ENCODE measurements around the gene MVD.

The MVD gene

GRCh38 chr16:88662843-88663606, at the start of gene MVD:
MVD (minus strand) TSS chr16:88663091; CDS start chr16:88663080, 11 bp downstream.
- DNase-seq (ENCODE audit: low spot score) = peak; percentile 96

GRCh38 chr16:88712362-88712979, 49.6 kb upstream of the MVD start:
- DNase-seq (ENCODE audit: low spot score) = no peak

- no peak for DNase-seq (ENCODE audit: low spot score)
Observed at GRCh38 chr16:88711750-88712340, 49.0 kb upstream of the MVD start.

GRCh38 chr16:88710556-88710955, 47.7 kb upstream of the MVD start:
- no peak for DNase-seq (ENCODE audit: low spot score)

- no peak for DNase-seq (ENCODE audit: low spot score)
Observed at GRCh38 chr16:88706965-88707826, 44.3 kb upstream of the MVD start.

- DNase-seq (ENCODE audit: low spot score) = peak; percentile 86
Observed at GRCh38 chr16:88706229-88706964, 43.5 kb upstream of the MVD start, which contains the start of the genes CTU2 and RNF166. CTU2 (plus strand) TSS chr16:88706503; CDS start chr16:88706531, 28 bp downstream. RNF166 (minus strand) TSS chr16:88706408; CDS start chr16:88706325, 83 bp downstream.

GRCh38 chr16:88705801-88706228, 42.9 kb upstream of the MVD start:
- DNase-seq (ENCODE audit: low spot score) = no peak

GRCh38 chr16:88705076-88705684, 42.3 kb upstream of the MVD start:
- peak; percentile 22 for DNase-seq (ENCODE audit: low spot score)

GRCh38 chr16:88703486-88704309, 40.8 kb upstream of the MVD start:
- peak; percentile 82 for DNase-seq (ENCODE audit: low spot score)

- DNase-seq (ENCODE audit: low spot score) = no peak
Observed at GRCh38 chr16:88702371-88703210, 39.7 kb upstream of the MVD start.

- DNase-seq (ENCODE audit: low spot score) = no peak
Observed at GRCh38 chr16:88701581-88702370, 38.9 kb upstream of the MVD start.

- peak; percentile 96 for DNase-seq (ENCODE audit: low spot score)
Observed at GRCh38 chr16:88700636-88701482, 38.0 kb upstream of the MVD start.

GRCh38 chr16:88700322-88700635, 37.4 kb upstream of the MVD start:
- DNase-seq (ENCODE audit: low spot score) = no peak

- no peak for DNase-seq (ENCODE audit: low spot score)
Observed at GRCh38 chr16:88699180-88699579, 36.3 kb upstream of the MVD start.

- no peak for DNase-seq (ENCODE audit: low spot score)
Observed at GRCh38 chr16:88698646-88699045, 35.8 kb upstream of the MVD start.

- DNase-seq (ENCODE audit: low spot score) = peak; percentile 23
Observed at GRCh38 chr16:88697831-88698615, 35.1 kb upstream of the MVD start.

Measured in CD4-positive, alpha-beta T cell treated with Interleukin-6 at 100 ng/mL for 8 hours (primary cell).